ENCODE measurements around the gene PRKCE. TPM values are rescaled to one million over a fixed set of nuclear protein-coding genes. Genes with fewer than 3 reads are reported as not detected.

PRKCE gene
- polyA plus RNA-seq, 1 of the 3 experiments (the other 2 are of a cell fraction) = 16.3 TPM

- H4K20me1 ChIP-seq (ENCODE audit: insufficient read depth) = 0 out of 2 replicates have a peak, but pooled peaks cover 9% of the 10 kb centered on the region
- ChIA-PET CTCF (interaction anchor here (0.6 to 1.5 kb wide), 4 partner anchors 9 to 301 kb away, joined by 3 to 4 read pairs (median 3); no protein-coding TSS in a partner anchor), POLR2A (no interaction called here)
- H3K4me3 ChIP-seq (ENCODE audit: low read depth in 2 of 2, low read length in 1 of 2) = no peak overlapping the region
- H3K27me3 ChIP-seq (ENCODE audit: insufficient read depth) = no peaks in the 10 kb centered on the region
- 96% methylated on average over 9 of the region's 9 CpGs for WGBS (ENCODE audit: low lambda C conversion rate)
- H3K4me2 ChIP-seq = peak overlapping the region; percentile 61; the same call in 1 of the 2 replicates
- no peaks in the 10 kb centered on the region for H3K9me2 ChIP-seq
- no peaks in the 10 kb centered on the region for H3K36me3 ChIP-seq (replicated peaks in 1 of 2; ENCODE audit: control insufficient read depth in 1 of 2, insufficient read depth in 2 of 2, low read length in 1 of 2)
- no peak overlapping the region for H2AFZ ChIP-seq (ENCODE audit: low read depth)
- H3K4me1 ChIP-seq (ENCODE audit: control insufficient read depth in 1 of 2, insufficient read depth in 2 of 2, low read depth in 1 of 2, low read length in 1 of 2) = peaks cover 10 to 30% of the 10 kb centered on the region in 2 experiments
- peaks cover 5% of the 10 kb centered on the region; the same call in 1 of the 2 replicates for H3K79me2 ChIP-seq (ENCODE audit: insufficient read depth)
- H3K9me3 ChIP-seq = no peaks in the 10 kb centered on the region
- peaks cover 16% of the 10 kb centered on the region for H3F3A ChIP-seq (replicated peaks; ENCODE audit: insufficient read depth)
- peak overlapping the region in 1 of 2 experiments; percentile 67; a peak in 1 of 4 replicates for H3K27ac ChIP-seq (ENCODE audit: low read depth in 2 of 2, low read length in 1 of 2)
- TF ChIP-seq, protein P1, sequence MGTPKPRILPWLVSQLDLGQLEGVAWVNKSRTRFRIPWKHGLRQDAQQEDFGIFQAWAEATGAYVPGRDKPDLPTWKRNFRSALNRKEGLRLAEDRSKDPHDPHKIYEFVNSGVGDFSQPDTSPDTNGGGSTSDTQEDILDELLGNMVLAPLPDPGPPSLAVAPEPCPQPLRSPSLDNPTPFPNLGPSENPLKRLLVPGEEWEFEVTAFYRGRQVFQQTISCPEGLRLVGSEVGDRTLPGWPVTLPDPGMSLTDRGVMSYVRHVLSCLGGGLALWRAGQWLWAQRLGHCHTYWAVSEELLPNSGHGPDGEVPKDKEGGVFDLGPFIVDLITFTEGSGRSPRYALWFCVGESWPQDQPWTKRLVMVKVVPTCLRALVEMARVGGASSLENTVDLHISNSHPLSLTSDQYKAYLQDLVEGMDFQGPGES (IDR thresholded peaks at IDR 0.05; ENCODE audit: low read depth, low read length) = no peak
- TF ChIP-seq RXRA (IDR thresholded peaks at IDR 0.05; ENCODE audit: borderline replicate concordance, low read depth) = no peak
- TF ChIP-seq NFIC (IDR thresholded peaks at IDR 0.05; ENCODE audit: borderline replicate concordance) = no peak
- no peak for TF ChIP-seq POLR2AphosphoS5 (IDR thresholded peaks at IDR 0.05; ENCODE audit: low read depth, low read length)
- TF ChIP-seq JUND (IDR thresholded peaks at IDR 0.05) = no peak
- TF ChIP-seq EZH2phosphoT487 (IDR thresholded peaks at IDR 0.05; ENCODE audit: borderline replicate concordance, low read depth) = no peak
- TF ChIP-seq FOSL2 (IDR thresholded peaks at IDR 0.05; ENCODE audit: borderline replicate concordance, low read depth) = no peak
- TF ChIP-seq RCOR1 (IDR thresholded peaks at IDR 0.05; ENCODE audit: low read length) = no peak
- no peak for TF ChIP-seq NRF1 (IDR thresholded peaks at IDR 0.05; ENCODE audit: low read depth, low read length)
- no peak for TF ChIP-seq FOXM1 (IDR thresholded peaks at IDR 0.05; ENCODE audit: low read depth)
- TF ChIP-seq RAD21 (IDR thresholded peaks at IDR 0.05; ENCODE audit: low read length) = no peak
- TF ChIP-seq TCF12 (IDR thresholded peaks at IDR 0.05) = no peak
- no peak for TF ChIP-seq RFX5 (IDR thresholded peaks at IDR 0.05; ENCODE audit: low read length)
- no peak for TF ChIP-seq TEAD4 (IDR thresholded peaks at IDR 0.05; ENCODE audit: borderline replicate concordance, insufficient read depth)
- no peak for TF ChIP-seq USF1 (IDR thresholded peaks at IDR 0.05; ENCODE audit: borderline replicate concordance, low read depth)
- no peak overlapping the region for H3K9ac ChIP-seq
- DNase-seq = no peak
Measured at GRCh38 chr2:45945302-45945717, 293.8 kb downstream of the PRKCE start.

DNA sequence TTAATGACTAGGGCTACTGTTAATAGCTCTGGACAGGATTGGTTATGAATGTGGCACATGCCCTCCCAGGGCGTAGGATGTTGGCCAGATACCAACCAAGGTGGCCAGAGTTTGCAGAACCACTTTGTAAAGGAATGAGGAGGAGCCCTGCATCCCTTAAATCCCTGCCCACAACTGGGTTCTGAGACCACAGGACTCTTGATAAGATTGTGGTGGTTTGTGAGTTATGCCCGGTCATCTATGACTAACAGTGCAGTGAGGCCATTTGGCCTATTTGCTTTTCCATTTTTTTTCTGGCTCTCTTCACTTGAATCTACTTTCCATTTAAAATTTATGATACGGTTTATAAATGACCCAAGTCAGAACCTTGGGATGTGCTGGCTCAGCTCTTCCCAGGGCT, 294.5 kb downstream of the PRKCE start:
- CTCF ChIA-PET = interaction anchor here (0.6 to 1.6 kb wide), 10 partner anchors 8 to 967 kb away, joined by 3 to 5 read pairs (median 3); no protein-coding TSS in a partner anchor
- WGBS (ENCODE audit: low lambda C conversion rate) = 14% methylated on average over 3 of the region's 3 CpGs
- H2AFZ ChIP-seq (ENCODE audit: low read depth) = no peak overlapping the region
- peak; percentile 95 for TF ChIP-seq FOSL2 (IDR thresholded peaks at IDR 0.05; ENCODE audit: borderline replicate concordance, low read depth)
- peak; percentile 90; the same call in 1 of the 2 replicates for TF ChIP-seq FOXM1 (IDR thresholded peaks at IDR 0.05; ENCODE audit: low read depth)
- TF ChIP-seq ELF1 (IDR thresholded peaks at IDR 0.05) = no peak
- TF ChIP-seq, protein P2, sequence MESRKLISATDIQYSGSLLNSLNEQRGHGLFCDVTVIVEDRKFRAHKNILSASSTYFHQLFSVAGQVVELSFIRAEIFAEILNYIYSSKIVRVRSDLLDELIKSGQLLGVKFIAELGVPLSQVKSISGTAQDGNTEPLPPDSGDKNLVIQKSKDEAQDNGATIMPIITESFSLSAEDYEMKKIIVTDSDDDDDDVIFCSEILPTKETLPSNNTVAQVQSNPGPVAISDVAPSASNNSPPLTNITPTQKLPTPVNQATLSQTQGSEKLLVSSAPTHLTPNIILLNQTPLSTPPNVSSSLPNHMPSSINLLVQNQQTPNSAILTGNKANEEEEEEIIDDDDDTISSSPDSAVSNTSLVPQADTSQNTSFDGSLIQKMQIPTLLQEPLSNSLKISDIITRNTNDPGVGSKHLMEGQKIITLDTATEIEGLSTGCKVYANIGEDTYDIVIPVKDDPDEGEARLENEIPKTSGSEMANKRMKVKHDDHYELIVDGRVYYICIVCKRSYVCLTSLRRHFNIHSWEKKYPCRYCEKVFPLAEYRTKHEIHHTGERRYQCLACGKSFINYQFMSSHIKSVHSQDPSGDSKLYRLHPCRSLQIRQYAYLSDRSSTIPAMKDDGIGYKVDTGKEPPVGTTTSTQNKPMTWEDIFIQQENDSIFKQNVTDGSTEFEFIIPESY (IDR thresholded peaks at IDR 0.05; ENCODE audit: borderline replicate concordance, low read depth) = peak; percentile 91
- TF ChIP-seq TCF12 (IDR thresholded peaks at IDR 0.05) = peak; percentile 97
- 0 out of 2 replicates have a peak, but pooled peaks have one; percentile 14 for TF ChIP-seq SIN3A (IDR thresholded peaks at IDR 0.05; ENCODE audit: borderline replicate concordance, low read depth, low read length)
- no peak for TF ChIP-seq NRF1 (IDR thresholded peaks at IDR 0.05; ENCODE audit: low read depth, low read length)
- TF ChIP-seq EP300 (IDR thresholded peaks at IDR 0.05; ENCODE audit: borderline replicate concordance in 1 of 2, low read depth in 1 of 2, low read length in 1 of 2) = peak; percentile 23 to 95; a peak in 2 of 4 replicates
- peak; percentile 93 for TF ChIP-seq PBX3 (IDR thresholded peaks at IDR 0.05)
- peak; percentile 99 for TF ChIP-seq TEAD4 (IDR thresholded peaks at IDR 0.05; ENCODE audit: borderline replicate concordance, insufficient read depth)
- TF ChIP-seq JUND (IDR thresholded peaks at IDR 0.05) = peak; percentile 95
- no peak for TF ChIP-seq MXI1 (IDR thresholded peaks at IDR 0.05; ENCODE audit: low read depth, low read length)
- peak; percentile 91; the same call in 1 of the 2 replicates for TF ChIP-seq RXRA (IDR thresholded peaks at IDR 0.05; ENCODE audit: borderline replicate concordance, low read depth)
- TF ChIP-seq TAF1 (IDR thresholded peaks at IDR 0.05; ENCODE audit: borderline replicate concordance, low read depth, low read length) = peak; percentile 13; the same call in 1 of the 2 replicates

More for the DNA sequence above, 294.5 kb downstream of the PRKCE start:
- H3K79me2 ChIP-seq (ENCODE audit: insufficient read depth) = peaks cover 5% of the 10 kb centered on the region; the same call in 1 of the 2 replicates
- peak overlapping the region in 1 of 2 experiments; percentile 67; a peak in 2 of 4 replicates for H3K27ac ChIP-seq (ENCODE audit: low read depth in 2 of 2, low read length in 1 of 2)
- peaks cover 16% of the 10 kb centered on the region for H3F3A ChIP-seq (replicated peaks; ENCODE audit: insufficient read depth)
- no peak overlapping the region for H3K9ac ChIP-seq
- H4K20me1 ChIP-seq (ENCODE audit: insufficient read depth) = 0 out of 2 replicates have a peak, but pooled peaks cover 9% of the 10 kb centered on the region
- H3K9me3 ChIP-seq = no peaks in the 10 kb centered on the region
- POLR2A ChIA-PET = no interaction called here
- peaks cover 17 to 30% of the 10 kb centered on the region in 2 experiments for H3K4me1 ChIP-seq (ENCODE audit: control insufficient read depth in 1 of 2, insufficient read depth in 2 of 2, low read depth in 1 of 2, low read length in 1 of 2)
- H3K4me3 ChIP-seq (ENCODE audit: low read depth in 2 of 2, low read length in 1 of 2) = 0 out of 4 replicates have a peak overlapping the region, but pooled peaks of 1 of the 2 experiments have one; percentile 10
- H3K9me2 ChIP-seq = no peaks in the 10 kb centered on the region
- no peaks in the 10 kb centered on the region for H3K27me3 ChIP-seq (ENCODE audit: insufficient read depth)
- H3K4me2 ChIP-seq = peak overlapping the region; percentile 61
- no peaks in the 10 kb centered on the region for H3K36me3 ChIP-seq (replicated peaks in 1 of 2; ENCODE audit: control insufficient read depth in 1 of 2, insufficient read depth in 2 of 2, low read length in 1 of 2)
- no peak for DNase-seq

Data from SK-N-SH (cell line).